Retinal pigment epithelial cell (primary cell): Measurements from ENCODE around the gene ARFIP1.
"Not testable (repeated sequence)": the region's sequence is repeated elsewhere in the genome, so short reads cannot be mapped to it uniquely, and the experiment has no call there.

Experiments used
- DNase-seq: peaks from one replicate; pipeline ENCODE4 v3.0.0-alpha.2; 2010; ENCODE audit warnings: low read depth
- H3K4me3 ChIP-seq: 2 replicates; pipeline ENCODE4 v1.5.1; 2011; ENCODE audit warnings: mild to moderate bottlenecking, low read length, control low read depth, moderate library complexity
- CTCF ChIP-seq: conservative IDR thresholded peaks from 2 replicates; pipeline ENCODE4 v1.5.1; 2011; ENCODE audit warnings: low read depth, low read length, control low read depth, inconsistent platforms

Gene ARFIP1

GRCh38 chr4:152887981-152888380 is 108.2 kb downstream of the ARFIP1 start:
- no peak for DNase-seq
- TF ChIP-seq CTCF: no peak
- H3K4me3 ChIP-seq: no peak overlapping the region

GRCh38 chr4:152892974-152893373 is 113.2 kb downstream of the ARFIP1 start:
- TF ChIP-seq CTCF: no peak
- H3K4me3 ChIP-seq: no peak overlapping the region
- DNase-seq: no peak

- DNase-seq: no peak
- H3K4me3 ChIP-seq: no peak overlapping the region
- no peak for TF ChIP-seq CTCF
These were observed 114.9 kb downstream of the ARFIP1 start for GRCh38 chr4:152894673-152895072.

- DNase-seq: no peak
- no peak overlapping the region for H3K4me3 ChIP-seq
- no peak for TF ChIP-seq CTCF
These were observed 117.1 kb downstream of the ARFIP1 start for GRCh38 chr4:152896811-152897210.

- DNase-seq, H3K4me3 ChIP-seq: not testable (repeated sequence)
These were observed 118.4 kb downstream of the ARFIP1 start for GRCh38 chr4:152898133-152898532.

GRCh38 chr4:152898606-152899005 is 118.9 kb downstream of the ARFIP1 start:
- no peak for DNase-seq
- H3K4me3 ChIP-seq: no peak overlapping the region
- no peak for TF ChIP-seq CTCF

- TF ChIP-seq CTCF: no peak
- H3K4me3 ChIP-seq: no peak overlapping the region
- DNase-seq: no peak
These were observed 120.6 kb downstream of the ARFIP1 start for GRCh38 chr4:152900395-152900794.

- no peak for TF ChIP-seq CTCF
- no peak for DNase-seq
- H3K4me3 ChIP-seq: no peak overlapping the region
These were observed 121.5 kb downstream of the ARFIP1 start for GRCh38 chr4:152901205-152901604.
